SH-SY5Y (cell line): Measurements from ENCODE around the gene DOC2B.

ENCODE experiments used
- GATA2 ChIP-seq: IDR thresholded peaks from 2 replicates; pipeline ENCODE4 v1.6.1; 2011; ENCODE audit warnings: mild to moderate bottlenecking, low read depth, low read length
- GATA3 ChIP-seq: IDR thresholded peaks from 2 replicates; pipeline ENCODE4 v1.6.1; 2011; ENCODE audit warnings: low read depth, mild to moderate bottlenecking, low read length, moderate library complexity

- no peak for TF ChIP-seq GATA2
- TF ChIP-seq GATA3 = no peak
Measured at GRCh38 chr17:222172-222571, 40.7 kb upstream of the DOC2B start.
